Right cardiac atrium (tissue), 5 donors: ENCODE measurements around the gene KSR2. TPM values are rescaled to one million over a fixed set of nuclear protein-coding genes. Genes with fewer than 3 reads are reported as not detected.

ENCODE experiments used
- ATAC-seq, 2 donors: fragments of 200-7000 bp; cut with Tn5 transposase; one replicate each; pipeline versions ENCODE4 v1.8.0 to v1.9.1; 2020; ENCODE audit warnings: moderate library complexity in 2 of 2, mild to moderate bottlenecking in 1 of 2
- DNase-seq, 3 donors: peaks; one replicate each; pipeline ENCODE4 v3.0.0-alpha.2; 2020
- H3K27ac ChIP-seq: one replicate; pipeline ENCODE4 v1.5.1; 2013; ENCODE audit warnings: mild to moderate bottlenecking, low read length, control low read depth, moderate library complexity
- H3K27me3 ChIP-seq: one replicate; pipeline ENCODE4 v1.6.1; 2013; ENCODE audit not compliant: control insufficient read depth, insufficient read depth
- H3K4me1 ChIP-seq: one replicate; pipeline ENCODE4 v1.6.1; 2013; ENCODE audit warnings: low read length; ENCODE audit not compliant: control insufficient read depth, insufficient read depth
- H3K4me3 ChIP-seq: one replicate; pipeline ENCODE4 v1.5.1; 2013; ENCODE audit warnings: low read length, control low read depth
- H3K9me3 ChIP-seq: one replicate; pipeline ENCODE4 v1.6.1; 2013; ENCODE audit warnings: low read length; ENCODE audit not compliant: control insufficient read depth
- WGBS: extraction: QIAGEN DNeasy Blood & Tissue Kit; methylation state at CpG from one replicate; pipeline ENCODE4 v1.1.7; 2013; 5-methylcytosine and 5-hydroxymethylcytosine counted together
- intact Hi-C, 4 donors: fragments of 100-400 bp; cut with DNase I; formaldehyde crosslinking; loops; one replicate each; pipeline versions ENCODE4 v1.11.0 to v1.14.0; 2022 to 2023
- polyA plus RNA-seq: library from polyadenylated mRNA; stranded (reverse); fragments of 200-250 nt; gene quantifications from one replicate; pipeline ENCODE4 v1.2.3, GENCODE V29; 2013
- total RNA-seq, 4 donors: library from RNA; stranded (reverse); fragmentation: NEBNext Ultra II Directional; extraction: Animal tissue kit (Norgen Biotek cat#: 25700); gene quantifications; one replicate each; pipeline ENCODE4 v1.2.1, GENCODE V29; 2021
- donor health status: healthy with polysubstance abuse.
- donor health status: DM: no; HTN: yes; CAD: no.
- donor health status: DM: no; HTN: no; CAD: no.
- donor health status: DM: no; HTN: yes; CAD: no; lungs with severe emphysema.
- donor health status: DM: yes; HTN: yes; CAD: no.

Gene KSR2
- total and polyA plus RNA-seq, 5 donors, result 0.02 to 0.37 (median 0.03) TPM

DNA sequence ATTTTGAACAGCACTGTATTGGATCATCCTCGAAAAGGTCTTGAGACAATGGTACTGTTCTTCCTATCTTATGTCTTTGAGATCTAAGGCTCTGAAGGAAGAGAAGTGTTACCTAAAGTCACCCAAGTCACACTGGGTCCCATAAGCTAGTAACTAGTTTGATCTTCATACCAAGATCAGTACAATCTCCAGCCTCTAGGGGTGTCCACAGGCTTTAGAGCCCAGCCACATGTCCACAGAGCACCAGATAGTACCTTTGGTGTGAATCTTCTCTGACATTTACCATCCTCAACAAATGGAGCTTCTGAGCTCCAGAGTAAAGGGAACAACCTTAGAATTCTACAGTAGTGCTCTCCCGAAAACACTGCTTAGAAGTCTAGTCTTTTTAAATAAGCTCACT lies 78.7 kb downstream of the KSR2 start:
- ATAC-seq (no peak), DNase-seq (no peak)
- H3K4me3 ChIP-seq, result no peak overlapping the region
- intact Hi-C loops, result no loop called here
- no peaks in the 10 kb centered on the region for H3K27me3 ChIP-seq
- H3K9me3 ChIP-seq, result no peaks in the 10 kb centered on the region
- H3K27ac ChIP-seq, result no peak overlapping the region
- H3K4me1 ChIP-seq, result no peaks in the 10 kb centered on the region
- 85% methylated on average over 2 of the region's 2 CpGs for WGBS

- 72% methylated on average over 7 of the region's 7 CpGs for WGBS
- H3K27me3 ChIP-seq, result no peaks in the 10 kb centered on the region
- no peaks in the 10 kb centered on the region for H3K4me1 ChIP-seq
- no peak overlapping the region for H3K27ac ChIP-seq
- no peak for DNase-seq
- no peak for ATAC-seq
- no peaks in the 10 kb centered on the region for H3K9me3 ChIP-seq
- no peak overlapping the region for H3K4me3 ChIP-seq
- intact Hi-C loops, result no loop called here
Measured at GRCh38 chr12:117889098-117889497, 79.7 kb downstream of the KSR2 start.

DNA sequence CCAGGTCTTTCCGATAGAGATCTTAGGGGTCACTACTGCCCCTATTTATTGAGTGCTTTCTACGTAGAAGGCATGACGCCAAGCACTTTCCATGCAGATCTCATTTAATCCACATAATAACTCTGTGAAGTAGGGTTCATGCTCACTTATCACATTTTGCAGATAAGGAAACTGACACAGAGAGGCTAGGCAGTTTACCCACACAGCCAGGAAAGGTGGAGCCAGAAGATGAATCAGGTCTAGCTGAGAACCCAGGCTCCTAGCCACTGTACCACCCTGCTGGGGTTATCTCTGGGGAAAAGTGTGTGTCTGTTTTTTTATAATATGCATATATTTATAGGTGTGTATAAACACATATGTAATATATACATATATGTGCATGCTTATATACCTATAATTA lies 83.6 kb downstream of the KSR2 start:
- Histone ChIP-seq H3K9me3 (no peaks in the 10 kb centered on the region), H3K27me3 (no peaks in the 10 kb centered on the region), H3K27ac (no peak overlapping the region), H3K4me1 (no peaks in the 10 kb centered on the region), H3K4me3 (no peak overlapping the region)
- intact Hi-C loops, result no loop called here
- DNase-seq (no peak), ATAC-seq (no peak)
- WGBS, result 81% methylated on average over 3 of the region's 3 CpGs

- intact Hi-C loops, result no loop called here
- DNase-seq (no peak), ATAC-seq (no peak)
- 79% methylated on average over 3 of the region's 3 CpGs for WGBS
- Histone ChIP-seq H3K27me3 (no peaks in the 10 kb centered on the region), H3K4me1 (no peaks in the 10 kb centered on the region), H3K9me3 (no peaks in the 10 kb centered on the region), H3K27ac (no peak overlapping the region), H3K4me3 (no peak overlapping the region)
Measured at GRCh38 chr12:117884161-117884560, 84.6 kb downstream of the KSR2 start.

DNA sequence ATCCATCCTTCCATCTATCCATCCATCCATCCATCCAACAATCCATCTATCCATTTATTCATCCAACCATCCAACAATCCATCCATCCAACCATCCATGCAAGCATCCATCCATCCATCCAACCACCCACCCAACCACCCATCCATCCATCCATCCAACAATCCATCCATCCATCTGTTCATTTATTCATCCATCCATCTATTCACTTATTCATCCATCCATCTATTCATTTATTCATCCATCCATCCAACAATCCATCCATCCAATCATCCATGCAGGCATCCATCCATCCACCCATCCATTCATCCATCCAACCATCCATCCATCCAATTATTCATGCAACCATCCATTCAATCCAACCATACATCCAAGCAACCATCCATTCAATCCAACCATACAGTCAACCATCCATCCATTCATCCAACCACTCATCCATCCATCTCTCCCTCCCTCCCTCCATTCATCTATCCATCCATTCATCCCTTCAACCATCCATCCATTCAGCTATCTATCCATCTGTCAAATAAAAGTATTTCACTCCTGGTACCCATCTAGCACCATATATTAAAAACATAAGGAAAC lies 86.1 kb downstream of the KSR2 start:
- Histone ChIP-seq H3K27ac (no peak overlapping the region), H3K27me3 (no peaks in the 10 kb centered on the region), H3K4me3 (no peak overlapping the region), H3K9me3 (no peaks in the 10 kb centered on the region), H3K4me1 (no peaks in the 10 kb centered on the region)
- DNase-seq (no peak), ATAC-seq (no peak)
- intact Hi-C loops, result no loop called here

GRCh38 chr12:117882181-117882580 lies 86.6 kb downstream of the KSR2 start:
- DNase-seq (no peak), ATAC-seq (no peak)
- H3K4me1 ChIP-seq, result no peaks in the 10 kb centered on the region
- intact Hi-C loops, result no loop called here
- peaks cover 2% of the 10 kb centered on the region for H3K27me3 ChIP-seq
- no peaks in the 10 kb centered on the region for H3K9me3 ChIP-seq
- 78% methylated on average over 1 of the region's 1 CpG for WGBS
- no peak overlapping the region for H3K27ac ChIP-seq
- H3K4me3 ChIP-seq, result no peak overlapping the region

GRCh38 chr12:117881517-117881916 lies 87.3 kb downstream of the KSR2 start:
- no peaks in the 10 kb centered on the region for H3K4me1 ChIP-seq
- ATAC-seq, result peak in 1 of 2 donors; percentile 24
- H3K4me3 ChIP-seq, result no peak overlapping the region
- H3K9me3 ChIP-seq, result no peaks in the 10 kb centered on the region
- intact Hi-C loops, result no loop called here
- no peak for DNase-seq
- H3K27ac ChIP-seq, result no peak overlapping the region
- peaks cover 2% of the 10 kb centered on the region for H3K27me3 ChIP-seq

DNA sequence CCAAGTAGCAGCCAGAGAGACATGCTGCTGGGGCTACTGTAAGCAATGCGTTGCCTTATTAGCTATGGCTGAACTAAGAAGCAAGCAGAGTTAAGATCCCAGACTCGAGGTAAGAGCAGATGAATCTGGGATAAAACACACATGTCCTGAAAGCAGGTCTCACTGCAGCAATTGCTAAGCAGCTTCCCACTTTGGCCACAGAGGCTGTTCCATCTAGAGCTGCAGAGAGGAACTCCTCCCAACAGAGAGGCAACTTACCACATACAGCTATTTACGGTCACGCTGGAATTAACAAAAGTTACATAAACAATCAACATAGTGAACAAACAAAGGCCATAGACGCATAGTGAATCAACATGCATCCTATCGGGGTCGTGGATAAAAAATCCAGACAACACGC lies 90.2 kb downstream of the KSR2 start:
- no peak overlapping the region for H3K4me3 ChIP-seq
- no peaks in the 10 kb centered on the region for H3K4me1 ChIP-seq
- DNase-seq (no peak), ATAC-seq (no peak)
- 42% methylated on average over 8 of the region's 8 CpGs for WGBS
- peaks cover 3% of the 10 kb centered on the region for H3K9me3 ChIP-seq
- intact Hi-C loops, result loop anchor here in 1 of 4 donors (10.0 kb wide), 2 partner anchors 136 to 516 kb away; partner anchors contain the start of gene RFC5
- H3K27me3 ChIP-seq, result peaks cover 2% of the 10 kb centered on the region
- no peak overlapping the region for H3K27ac ChIP-seq

DNA sequence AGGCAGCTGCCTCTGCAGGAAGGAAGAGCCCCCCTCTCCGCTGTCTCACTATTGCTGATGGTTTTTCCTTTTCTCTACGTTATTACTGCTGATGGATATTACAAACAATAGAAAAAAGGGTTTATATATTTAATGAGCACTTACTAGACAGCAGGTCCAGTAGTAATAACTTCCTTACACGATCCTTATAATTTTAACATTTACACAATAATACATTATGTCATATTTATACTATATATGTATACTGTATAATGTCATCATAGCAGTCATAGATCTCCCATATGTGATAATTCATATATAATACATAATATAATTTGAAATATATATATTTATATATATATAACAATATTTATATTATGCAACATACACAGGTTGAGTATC lies 92.4 kb downstream of the KSR2 start:
- peaks cover 3% of the 10 kb centered on the region for H3K9me3 ChIP-seq
- H3K27me3 ChIP-seq, result peaks cover 2% of the 10 kb centered on the region
- ATAC-seq, result no peak
- H3K4me1 ChIP-seq, result no peaks in the 10 kb centered on the region
- H3K4me3 ChIP-seq, result no peak overlapping the region
- WGBS, result 49% methylated on average over 3 of the region's 3 CpGs
- no peak overlapping the region for H3K27ac ChIP-seq
- no peak for DNase-seq
- intact Hi-C loops, result loop anchor here in 1 of 4 donors (10.0 kb wide), 2 partner anchors 138 to 518 kb away; partner anchors contain the start of gene RFC5

DNA sequence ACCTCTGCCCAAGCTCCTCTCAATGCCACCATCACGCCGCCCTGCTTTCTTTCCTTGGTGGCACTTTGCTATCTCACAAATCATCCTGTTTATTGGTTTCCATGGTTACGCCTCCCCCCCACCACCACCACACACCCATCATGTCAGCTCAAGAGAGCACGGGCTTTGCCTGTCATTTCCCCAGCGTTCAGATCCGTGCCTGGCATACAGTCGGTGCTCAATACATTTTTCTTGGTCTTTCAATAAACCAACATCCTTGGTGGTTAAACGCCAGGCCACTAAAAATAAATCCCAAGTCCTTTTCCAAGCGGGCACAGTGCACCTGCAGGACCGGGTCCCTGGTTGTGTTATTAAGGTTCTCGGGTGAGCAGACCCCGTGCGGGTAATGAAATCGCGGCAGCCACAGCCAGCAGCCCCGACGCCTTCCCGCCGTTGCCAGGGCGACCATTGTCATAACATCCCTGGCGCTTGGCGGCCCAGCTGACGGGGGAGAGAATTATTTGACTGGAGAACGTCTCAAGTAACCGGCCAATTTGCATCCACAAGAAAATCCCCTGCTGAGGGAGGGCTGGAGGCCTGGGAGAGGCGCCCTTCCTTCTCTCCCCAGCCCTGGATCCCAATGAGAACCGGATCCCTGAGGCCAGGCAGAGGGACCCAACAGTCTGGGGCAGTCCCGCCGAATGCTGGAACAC lies 92.9 kb downstream of the KSR2 start:
- Histone ChIP-seq H3K27me3 (peaks cover 2% of the 10 kb centered on the region), H3K9me3 (peaks cover 3% of the 10 kb centered on the region), H3K4me3 (no peak overlapping the region), H3K4me1 (no peaks in the 10 kb centered on the region), H3K27ac (no peak overlapping the region)
- DNase-seq, result peak in 2 of 3 donors; percentile 37
- intact Hi-C loops, result loop anchor here in 1 of 4 donors (10.0 kb wide), 2 partner anchors 139 to 519 kb away; partner anchors contain the start of gene RFC5
- peak in 1 of 2 donors; percentile 65 for ATAC-seq
- 13% methylated on average over 29 of the region's 29 CpGs for WGBS

GRCh38 chr12:117874842-117875434 lies 93.9 kb downstream of the KSR2 start:
- intact Hi-C loops, result loop anchor here in 1 of 4 donors (10.0 kb wide), 2 partner anchors 140 to 520 kb away; partner anchors contain the start of gene RFC5
- peaks cover 3% of the 10 kb centered on the region for H3K9me3 ChIP-seq
- H3K27me3 ChIP-seq, result peaks cover 2% of the 10 kb centered on the region
- WGBS, result 25% methylated on average over 19 of the region's 19 CpGs
- peak; percentile 70 to 85 (median 85) for DNase-seq
- ATAC-seq, result peak; percentile 63 to 87
- no peak overlapping the region for H3K27ac ChIP-seq
- H3K4me3 ChIP-seq, result no peak overlapping the region
- no peaks in the 10 kb centered on the region for H3K4me1 ChIP-seq
